Testis (tissue), 2 donors: ENCODE results near the gene CDC16.

ENCODE experiments used
- POLR2A ChIP-seq: fragments of 450-650 bp; IDR thresholded peaks from one replicate; pipeline ENCODE4 v1.6.1; 2017; ENCODE audit warnings: antibody characterized with exemption, mild to moderate bottlenecking, moderate library complexity
- TF ChIP-seq, protein P1 (sequence below), 3 experiments: fragments of 450-650 bp in 2 of 3; fragments of 200-600 bp in 1 of 3; sonication (generic) in 1 of 3; IDR thresholded peaks; one replicate each; pipeline ENCODE4 v1.5.1; 2016 to 2019; ENCODE audit warnings: antibody characterized with exemption in 3 of 3, mild to moderate bottlenecking in 2 of 3, moderate library complexity in 1 of 3

DNA sequence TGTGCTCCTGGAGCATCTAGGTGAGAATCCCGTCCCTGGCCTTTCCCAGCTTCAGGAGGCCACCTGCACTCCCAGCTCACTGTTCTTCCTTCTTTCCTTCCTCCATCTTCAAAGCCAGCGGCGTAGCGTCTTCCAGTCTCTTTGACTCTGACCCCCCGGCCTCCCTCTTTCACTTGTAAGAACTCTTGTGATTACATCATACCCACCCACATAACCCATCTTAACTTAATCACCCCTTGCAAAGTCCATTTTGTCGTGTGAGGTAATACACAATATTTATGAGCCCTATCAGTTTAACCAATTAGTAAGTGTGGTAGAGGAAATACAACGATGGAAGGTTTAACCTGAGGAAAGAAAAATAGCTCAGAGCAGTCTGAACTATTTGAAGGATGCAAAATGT lies 4.6 kb upstream of the CDC16 start:
- TF ChIP-seq, protein P1, sequence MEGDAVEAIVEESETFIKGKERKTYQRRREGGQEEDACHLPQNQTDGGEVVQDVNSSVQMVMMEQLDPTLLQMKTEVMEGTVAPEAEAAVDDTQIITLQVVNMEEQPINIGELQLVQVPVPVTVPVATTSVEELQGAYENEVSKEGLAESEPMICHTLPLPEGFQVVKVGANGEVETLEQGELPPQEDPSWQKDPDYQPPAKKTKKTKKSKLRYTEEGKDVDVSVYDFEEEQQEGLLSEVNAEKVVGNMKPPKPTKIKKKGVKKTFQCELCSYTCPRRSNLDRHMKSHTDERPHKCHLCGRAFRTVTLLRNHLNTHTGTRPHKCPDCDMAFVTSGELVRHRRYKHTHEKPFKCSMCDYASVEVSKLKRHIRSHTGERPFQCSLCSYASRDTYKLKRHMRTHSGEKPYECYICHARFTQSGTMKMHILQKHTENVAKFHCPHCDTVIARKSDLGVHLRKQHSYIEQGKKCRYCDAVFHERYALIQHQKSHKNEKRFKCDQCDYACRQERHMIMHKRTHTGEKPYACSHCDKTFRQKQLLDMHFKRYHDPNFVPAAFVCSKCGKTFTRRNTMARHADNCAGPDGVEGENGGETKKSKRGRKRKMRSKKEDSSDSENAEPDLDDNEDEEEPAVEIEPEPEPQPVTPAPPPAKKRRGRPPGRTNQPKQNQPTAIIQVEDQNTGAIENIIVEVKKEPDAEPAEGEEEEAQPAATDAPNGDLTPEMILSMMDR (IDR thresholded peaks at IDR 0.05): no peak
- TF ChIP-seq POLR2A: no peak
